Neural progenitor cell (in vitro differentiated cells): Measurements from ENCODE around the gene TRAF5. TPM values are rescaled to one million over a fixed set of nuclear protein-coding genes. Genes with fewer than 3 reads are reported as not detected.

Experiments
- DNase-seq: peaks from one replicate; pipeline ENCODE4 v3.0.0-alpha.2; 2016; ENCODE audit warnings: low spot score
- H2AFZ ChIP-seq: fragments of 200-600 bp; sonication (generic); replicated peaks from 2 replicates; pipeline ENCODE4 v1.6.1; 2016; ENCODE audit warnings: antibody characterized with exemption
- H3F3A ChIP-seq: fragments of 200-600 bp; sonication (generic); 2 replicates; pipeline ENCODE4 v1.6.1; 2016; ENCODE audit warnings: antibody characterized with exemption, low read depth
- H3K27ac ChIP-seq: fragments of 200-600 bp; sonication (generic); 2 replicates; pipeline ENCODE4 v1.5.1; 2016; ENCODE audit warnings: mild to moderate bottlenecking
- H3K27me3 ChIP-seq: fragments of 200-600 bp; sonication (generic); 2 replicates; pipeline ENCODE4 v1.6.1; 2016; ENCODE audit warnings: mild to moderate bottlenecking, moderate library complexity
- H3K36me3 ChIP-seq: fragments of 200-600 bp; sonication (generic); 2 replicates; pipeline ENCODE4 v1.5.1; 2016
- H3K4me1 ChIP-seq: fragments of 200-600 bp; sonication (generic); 2 replicates; pipeline ENCODE4 v1.6.1; 2016; ENCODE audit warnings: mixed run types
- H3K4me2 ChIP-seq: fragments of 200-600 bp; sonication (generic); 2 replicates; pipeline ENCODE4 v1.6.1; 2016
- H3K4me3 ChIP-seq: fragments of 200-600 bp; sonication (generic); 2 replicates; pipeline ENCODE4 v1.5.1; 2016
- H3K79me2 ChIP-seq: fragments of 200-600 bp; sonication (generic); 2 replicates; pipeline ENCODE4 v1.6.1; 2016; ENCODE audit warnings: low read depth
- H3K9ac ChIP-seq: fragments of 200-600 bp; sonication (generic); 2 replicates; pipeline ENCODE4 v1.6.1; 2016
- H3K9me3 ChIP-seq: fragments of 200-600 bp; sonication (generic); 2 replicates; pipeline ENCODE4 v1.5.1; 2016; ENCODE audit warnings: low read depth
- H4K20me1 ChIP-seq: fragments of 200-600 bp; sonication (generic); 2 replicates; pipeline ENCODE4 v1.6.1; 2016; ENCODE audit warnings: low read depth
- H3K27ac Mint-ChIP-seq: 3 replicates; pipeline ENCODE4 v1.8.0; 2021; ENCODE audit warnings: mixed read lengths
- H3K27me3 Mint-ChIP-seq: 2 replicates; pipeline ENCODE4 v1.8.0; 2022; ENCODE audit warnings: low read depth, mild to moderate bottlenecking, inconsistent platforms, moderate library complexity, mixed read lengths; ENCODE audit not compliant: insufficient read depth
- H3K36me3 Mint-ChIP-seq: 3 replicates; pipeline ENCODE4 v1.8.0; 2021; ENCODE audit warnings: mixed read lengths
- H3K4me1 Mint-ChIP-seq: 3 replicates; pipeline ENCODE4 v1.8.0; 2021; ENCODE audit warnings: mixed read lengths
- H3K4me3 Mint-ChIP-seq: 3 replicates; pipeline ENCODE4 v1.8.0; 2021; ENCODE audit warnings: mild to moderate bottlenecking, moderate library complexity, mixed read lengths
- H3K9me3 Mint-ChIP-seq: 3 replicates; pipeline ENCODE4 v1.8.0; 2020; ENCODE audit warnings: mixed read lengths
- EZH2 ChIP-seq: fragments of 200-600 bp; sonication (generic); IDR thresholded peaks from 2 replicates; pipeline ENCODE4 v1.6.1; 2017; ENCODE audit warnings: antibody characterized with exemption, mild to moderate bottlenecking, moderate library complexity
- EZH2phosphoT487 ChIP-seq: fragments of 200-600 bp; sonication (generic); IDR thresholded peaks from 2 replicates; pipeline ENCODE4 v1.6.1; 2017; ENCODE audit warnings: antibody characterized with exemption
- total RNA-seq: library from RNA; depleted of rRNA; stranded (reverse); fragments of >200 nt; gene quantifications from 2 replicates; pipeline ENCODE4 v1.2.3, GENCODE V29; 2015; ENCODE audit warnings: low replicate concordance
- TF ChIP-seq, protein P1 (sequence below): fragments of 200-600 bp; sonication (generic); IDR thresholded peaks from 2 replicates; pipeline ENCODE4 v1.5.1; 2017; ENCODE audit warnings: antibody characterized with exemption, mild to moderate bottlenecking

TRAF5 gene
- total RNA-seq, 1 donor from 2014 or later = 36.0 TPM

DNA sequence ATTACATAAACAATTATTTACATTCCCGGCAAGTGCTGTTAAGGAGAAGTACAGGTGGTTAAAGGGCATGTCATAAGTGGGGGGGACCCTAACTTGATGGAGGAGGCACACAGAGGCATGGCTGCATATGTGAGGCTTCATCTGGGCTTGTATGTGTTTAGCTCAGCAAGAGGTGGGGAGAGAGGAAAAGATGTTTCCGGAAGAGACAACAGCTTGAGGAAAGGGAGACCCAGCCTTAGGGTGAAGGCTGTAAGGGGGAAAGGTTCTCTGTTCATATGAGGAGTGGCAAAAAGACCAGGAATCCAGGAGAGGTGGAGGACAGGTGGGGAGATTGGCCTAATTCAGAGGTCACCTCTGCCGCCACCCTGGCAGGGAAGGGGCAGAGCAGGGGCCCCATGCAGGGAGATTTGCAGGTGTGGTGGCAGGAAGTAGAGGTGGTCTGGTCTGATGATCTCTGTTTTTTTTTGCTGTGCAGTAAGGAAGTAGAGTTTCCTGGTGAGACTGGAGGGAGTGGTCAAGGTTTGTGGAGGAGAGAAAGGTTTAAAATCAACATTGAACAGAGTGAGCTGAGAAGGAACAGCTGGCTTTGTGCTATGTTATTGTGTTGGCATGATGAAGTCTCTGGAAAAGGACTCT lies 9.0 kb downstream of the TRAF5 start:
- H3K4me3 ChIP-seq = no peak overlapping the region
- H3K36me3 Mint-ChIP-seq = no peaks in the 10 kb centered on the region
- peaks cover 21% of the 10 kb centered on the region for H3K79me2 ChIP-seq
- H3K4me1 Mint-ChIP-seq = peaks cover 16% of the 10 kb centered on the region
- H3K9me3 ChIP-seq = no peaks in the 10 kb centered on the region
- no peaks in the 10 kb centered on the region for H4K20me1 ChIP-seq
- no peak overlapping the region for H2AFZ ChIP-seq
- no peak overlapping the region for H3K4me2 ChIP-seq
- TF ChIP-seq, protein P1, sequence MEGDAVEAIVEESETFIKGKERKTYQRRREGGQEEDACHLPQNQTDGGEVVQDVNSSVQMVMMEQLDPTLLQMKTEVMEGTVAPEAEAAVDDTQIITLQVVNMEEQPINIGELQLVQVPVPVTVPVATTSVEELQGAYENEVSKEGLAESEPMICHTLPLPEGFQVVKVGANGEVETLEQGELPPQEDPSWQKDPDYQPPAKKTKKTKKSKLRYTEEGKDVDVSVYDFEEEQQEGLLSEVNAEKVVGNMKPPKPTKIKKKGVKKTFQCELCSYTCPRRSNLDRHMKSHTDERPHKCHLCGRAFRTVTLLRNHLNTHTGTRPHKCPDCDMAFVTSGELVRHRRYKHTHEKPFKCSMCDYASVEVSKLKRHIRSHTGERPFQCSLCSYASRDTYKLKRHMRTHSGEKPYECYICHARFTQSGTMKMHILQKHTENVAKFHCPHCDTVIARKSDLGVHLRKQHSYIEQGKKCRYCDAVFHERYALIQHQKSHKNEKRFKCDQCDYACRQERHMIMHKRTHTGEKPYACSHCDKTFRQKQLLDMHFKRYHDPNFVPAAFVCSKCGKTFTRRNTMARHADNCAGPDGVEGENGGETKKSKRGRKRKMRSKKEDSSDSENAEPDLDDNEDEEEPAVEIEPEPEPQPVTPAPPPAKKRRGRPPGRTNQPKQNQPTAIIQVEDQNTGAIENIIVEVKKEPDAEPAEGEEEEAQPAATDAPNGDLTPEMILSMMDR = no peak
- no peak for TF ChIP-seq EZH2
- no peak for TF ChIP-seq EZH2phosphoT487
- no peak overlapping the region for H3K9ac ChIP-seq
- no peak overlapping the region for H3K27ac ChIP-seq
- peaks cover 2% of the 10 kb centered on the region for H3K27me3 Mint-ChIP-seq
- no peak overlapping the region for H3K27ac Mint-ChIP-seq
- no peak overlapping the region for H3K4me3 Mint-ChIP-seq
- no peaks in the 10 kb centered on the region for H3K9me3 Mint-ChIP-seq
- no peaks in the 10 kb centered on the region for H3K36me3 ChIP-seq
- no peaks in the 10 kb centered on the region for H3K27me3 ChIP-seq
- DNase-seq = no peak
- no peaks in the 10 kb centered on the region for H3F3A ChIP-seq
- H3K4me1 ChIP-seq = peaks cover 3% of the 10 kb centered on the region

- no peaks in the 10 kb centered on the region for H3F3A ChIP-seq
- Mint-ChIP-seq H3K4me1 (peaks cover 12% of the 10 kb centered on the region), H3K27ac (peak overlapping the region; percentile 30), H3K4me3 (no peak overlapping the region), H3K27me3 (peaks cover 2% of the 10 kb centered on the region), H3K9me3 (no peaks in the 10 kb centered on the region), H3K36me3 (no peaks in the 10 kb centered on the region)
- H4K20me1 ChIP-seq = no peaks in the 10 kb centered on the region
- no peaks in the 10 kb centered on the region for H3K36me3 ChIP-seq
- H3K4me3 ChIP-seq = no peak overlapping the region
- H3K79me2 ChIP-seq = peaks cover 16% of the 10 kb centered on the region
- H3K27ac ChIP-seq = no peak overlapping the region
- no peak overlapping the region for H3K9ac ChIP-seq
- H2AFZ ChIP-seq = no peak overlapping the region
- TF ChIP-seq EZH2 (no peak), EZH2phosphoT487 (no peak)
- TF ChIP-seq, protein P1 = no peak
- H3K4me2 ChIP-seq = no peak overlapping the region
- DNase-seq = no peak
- H3K27me3 ChIP-seq = no peaks in the 10 kb centered on the region
- H3K4me1 ChIP-seq = peaks cover 3% of the 10 kb centered on the region
- H3K9me3 ChIP-seq = no peaks in the 10 kb centered on the region
Observed at GRCh38 chr1:211336161-211336560, 9.5 kb downstream of the TRAF5 start.

DNA sequence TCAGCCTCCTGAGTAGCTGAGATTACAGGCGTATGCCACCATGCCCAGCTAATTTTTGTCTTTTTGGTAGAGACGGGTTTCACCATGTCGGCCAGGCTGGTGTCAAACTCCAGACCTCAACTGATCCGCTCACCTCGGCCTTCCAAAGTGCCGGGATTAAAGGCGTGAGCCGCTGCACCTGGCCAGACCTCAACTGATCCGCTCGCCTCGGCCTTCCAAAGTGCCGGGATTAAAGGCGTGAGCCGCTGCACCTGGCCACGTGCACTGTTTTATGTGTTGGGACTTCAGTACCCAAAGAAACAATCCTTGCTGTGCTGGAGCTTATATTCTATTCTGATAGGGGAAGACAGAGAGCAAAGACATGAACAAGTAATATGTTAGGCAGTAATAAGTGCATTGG lies 10.1 kb downstream of the TRAF5 start:
- no peak overlapping the region for H3K4me3 ChIP-seq
- peaks cover 3% of the 10 kb centered on the region for H3K4me1 ChIP-seq
- no peaks in the 10 kb centered on the region for H4K20me1 ChIP-seq
- Mint-ChIP-seq H3K9me3 (no peaks in the 10 kb centered on the region), H3K4me3 (no peak overlapping the region), H3K36me3 (no peaks in the 10 kb centered on the region), H3K27ac (no peak overlapping the region), H3K4me1 (peaks cover 9% of the 10 kb centered on the region), H3K27me3 (peaks cover 2% of the 10 kb centered on the region)
- H3K9me3 ChIP-seq = no peaks in the 10 kb centered on the region
- H3K36me3 ChIP-seq = no peaks in the 10 kb centered on the region
- H3K27me3 ChIP-seq = no peaks in the 10 kb centered on the region
- no peak overlapping the region for H2AFZ ChIP-seq
- no peak overlapping the region for H3K9ac ChIP-seq
- H3F3A ChIP-seq = no peaks in the 10 kb centered on the region
- TF ChIP-seq, protein P1 = no peak
- TF ChIP-seq EZH2phosphoT487 (no peak), EZH2 (no peak)
- no peak for DNase-seq
- H3K27ac ChIP-seq = no peak overlapping the region
- peaks cover 12% of the 10 kb centered on the region for H3K79me2 ChIP-seq
- no peak overlapping the region for H3K4me2 ChIP-seq
